SK-N-SH (cell line): ENCODE results near the gene PSMC3. TPM values are rescaled to one million over a fixed set of nuclear protein-coding genes. Genes with fewer than 3 reads are reported as not detected.

Experiments
- CTCF ChIA-PET: fragments of 300-600, 350-600 bp; formaldehyde crosslinking; extraction: SDS; loops from one replicate; lab custom pipeline; 2021; lab: Yijun Ruan, JAX
- POLR2A ChIA-PET: fragments of 350-600 bp; sonication (Branson Sonifier 250); formaldehyde crosslinking; extraction: SDS; loops from one replicate; lab custom pipeline; 2020; ENCODE audit warnings: antibody characterized with exemption, inconsistent platforms; lab: Yijun Ruan, JAX
- DNase-seq: peaks from one replicate; pipeline ENCODE4 v3.0.0; 2012
- H2AFZ ChIP-seq: fragments of 200-600 bp; sonication (generic); 2 replicates; pipeline ENCODE4 v1.8.1; 2016; ENCODE audit warnings: antibody characterized with exemption, mild to moderate bottlenecking, low read depth
- H3F3A ChIP-seq: fragments of 200-600 bp; sonication (generic); replicated peaks from 2 replicates; pipeline ENCODE3; 2016; ENCODE audit warnings: antibody characterized with exemption, mild to moderate bottlenecking; ENCODE audit not compliant: insufficient read depth
- H3K27ac ChIP-seq, 2 experiments: fragments of 200-500 bp in 1 of 2; fragments of 200-600 bp in 1 of 2; sonication (Bioruptor generic) in 1 of 2; sonication (generic), shearing (Covaris generic) in 1 of 2; 2 replicates each; pipeline versions ENCODE4 v1.5.1 to v1.6.1; 2014 to 2016; ENCODE audit warnings: low read depth in 2 of 2, inconsistent platforms in 1 of 2, low read length in 1 of 2, mild to moderate bottlenecking in 1 of 2, mixed read lengths in 1 of 2
- H3K27me3 ChIP-seq: fragments of 200-600 bp; sonication (generic), shearing (Covaris generic); 2 replicates; pipeline ENCODE4 v1.6.1; 2016; ENCODE audit warnings: mixed run types; ENCODE audit not compliant: insufficient read depth
- H3K36me3 ChIP-seq, 2 experiments: fragments of 200-500 bp in 1 of 2; fragments of 200-600 bp in 1 of 2; sonication (Bioruptor generic) in 1 of 2; sonication (generic) in 1 of 2; replicated peaks in 1 of 2; 2 replicates each; pipeline versions ENCODE3 to v1.5.1; 2014 to 2016; ENCODE audit warnings: low read length in 1 of 2, mild to moderate bottlenecking in 1 of 2; ENCODE audit not compliant: insufficient read depth in 2 of 2, control insufficient read depth in 1 of 2
- H3K4me1 ChIP-seq, 2 experiments: fragments of 200-500 bp in 1 of 2; fragments of 200-600 bp in 1 of 2; sonication (Bioruptor generic) in 1 of 2; sonication (generic), shearing (Covaris generic) in 1 of 2; 2 replicates each; pipeline versions ENCODE4 v1.5.1 to v1.6.1; 2014 to 2016; ENCODE audit warnings: low read depth in 1 of 2, low read length in 1 of 2, mixed run types in 1 of 2; ENCODE audit not compliant: insufficient read depth in 2 of 2, control insufficient read depth in 1 of 2
- H3K4me2 ChIP-seq: fragments of 200-600 bp; sonication (generic), shearing (Covaris generic); 2 replicates; pipeline ENCODE4 v1.6.1; 2017; ENCODE audit warnings: mixed run types
- H3K4me3 ChIP-seq, 2 experiments: fragments of 200-500 bp in 1 of 2; fragments of 200-600 bp in 1 of 2; sonication (Bioruptor generic) in 1 of 2; sonication (generic), shearing (Covaris generic) in 1 of 2; 2 replicates each; pipeline versions ENCODE4 v1.5.1 to v1.8.1; 2014 to 2016; ENCODE audit warnings: low read depth in 2 of 2, inconsistent platforms in 1 of 2, low read length in 1 of 2, mild to moderate bottlenecking in 1 of 2, mixed read lengths in 1 of 2, moderate library complexity in 1 of 2
- H3K79me2 ChIP-seq: fragments of 200-600 bp; sonication (generic); 2 replicates; pipeline ENCODE4 v1.8.1; 2017; ENCODE audit warnings: mild to moderate bottlenecking; ENCODE audit not compliant: insufficient read depth
- H3K9ac ChIP-seq: fragments of 200-600 bp; sonication (generic); 2 replicates; pipeline ENCODE4 v1.6.1; 2017; ENCODE audit warnings: mixed run types
- H3K9me2 ChIP-seq: fragments of 200-600 bp; sonication (generic); 2 replicates; pipeline ENCODE4 v1.6.1; 2017; ENCODE audit warnings: mixed run types
- H3K9me3 ChIP-seq: fragments of 200-600 bp; sonication (generic); 2 replicates; pipeline ENCODE4 v1.6.1; 2017; ENCODE audit warnings: mixed run types, mild to moderate bottlenecking, moderate library complexity
- H4K20me1 ChIP-seq: fragments of 200-600 bp; sonication (generic); 2 replicates; pipeline ENCODE4 v1.6.1; 2017; ENCODE audit warnings: mild to moderate bottlenecking, mixed run types; ENCODE audit not compliant: insufficient read depth
- CTCF ChIP-seq: fragments of 200-600 bp; sonication (generic); IDR thresholded peaks from 2 replicates; pipeline ENCODE4 v1.6.1; 2017; ENCODE audit warnings: antibody characterized with exemption, mild to moderate bottlenecking, moderate library complexity
- EP300 ChIP-seq, 2 experiments: IDR thresholded peaks; 2 replicates each; pipeline versions ENCODE4 v1.4.0 to v1.6.1; 2012; ENCODE audit warnings: borderline replicate concordance in 1 of 2, low read depth in 1 of 2, low read length in 1 of 2
- FOSL2 ChIP-seq: IDR thresholded peaks from 2 replicates; pipeline ENCODE4 v1.4.0; 2012; ENCODE audit warnings: low read depth, mild to moderate bottlenecking, moderate library complexity, borderline replicate concordance
- FOXM1 ChIP-seq: IDR thresholded peaks from 2 replicates; pipeline ENCODE4 v1.4.0; 2012; ENCODE audit warnings: low read depth, mild to moderate bottlenecking
- GATA2 ChIP-seq: sonication (generic); formaldehyde crosslinking; IDR thresholded peaks from 2 replicates; pipeline ENCODE4 v1.5.0; 2020; ENCODE audit warnings: mild to moderate bottlenecking, missing genetic modification reagents
- JUND ChIP-seq: IDR thresholded peaks from 2 replicates; pipeline ENCODE4 v1.4.0; 2012
- PBX3 ChIP-seq: IDR thresholded peaks from 2 replicates; pipeline ENCODE4; 2012
- POLR2AphosphoS5 ChIP-seq: IDR thresholded peaks from 2 replicates; pipeline ENCODE4 v1.6.1; 2012; ENCODE audit warnings: low read depth, low read length
- RCOR1 ChIP-seq: fragments of 150-350 bp; IDR thresholded peaks from 2 replicates; pipeline ENCODE4 v1.6.1; 2017; ENCODE audit warnings: antibody characterized with exemption, low read length
- REST ChIP-seq: IDR thresholded peaks from 2 replicates; pipeline ENCODE4 v1.6.1; 2012; ENCODE audit warnings: mild to moderate bottlenecking, low read depth, low read length, moderate library complexity
- RFX5 ChIP-seq: IDR thresholded peaks from 2 replicates; pipeline ENCODE4 v1.6.1; 2012; ENCODE audit warnings: mild to moderate bottlenecking, improper control_type of control experiment, low read length
- RXRA ChIP-seq: IDR thresholded peaks from 2 replicates; pipeline ENCODE4 v1.4.0; 2012; ENCODE audit warnings: low read depth, mild to moderate bottlenecking, borderline replicate concordance
- SIN3A ChIP-seq: IDR thresholded peaks from 2 replicates; pipeline ENCODE4 v1.6.1; 2012; ENCODE audit warnings: low read depth, mild to moderate bottlenecking, low read length, moderate library complexity, borderline replicate concordance
- TAF1 ChIP-seq: IDR thresholded peaks from 2 replicates; pipeline ENCODE4 v1.6.1; 2012; ENCODE audit warnings: low read depth, mild to moderate bottlenecking, low read length, moderate library complexity, borderline replicate concordance
- TCF12 ChIP-seq: IDR thresholded peaks from 2 replicates; pipeline ENCODE4 v1.4.0; 2012
- TEAD4 ChIP-seq: IDR thresholded peaks from 2 replicates; pipeline ENCODE4 v1.4.0; 2012; ENCODE audit warnings: mild to moderate bottlenecking, borderline replicate concordance; ENCODE audit not compliant: insufficient read depth
- YY1 ChIP-seq: IDR thresholded peaks from 2 replicates; pipeline ENCODE4 v1.4.0; 2012; ENCODE audit warnings: low read depth, mild to moderate bottlenecking
- WGBS: methylation state at CpG from one replicate; pipeline ENCODE4 v1.1.6; 2017; ENCODE audit warnings: low lambda C conversion rate; 5-methylcytosine and 5-hydroxymethylcytosine counted together
- polyA plus RNA-seq, 3 experiments: library from polyadenylated mRNA; depleted of rRNA; stranded (reverse); fragments of >200 nt; gene quantifications; 2 replicates each; pipeline ENCODE4 v1.2.3, GENCODE V29; 2012
- TF ChIP-seq, protein P1 (sequence below): IDR thresholded peaks from 2 replicates; pipeline ENCODE4 v1.4.0; 2012; ENCODE audit warnings: low read depth, borderline replicate concordance
- TF ChIP-seq, protein P2 (sequence below): IDR thresholded peaks from 2 replicates; pipeline ENCODE4 v1.4.0; 2012; ENCODE audit warnings: low read depth, borderline replicate concordance

PSMC3 gene
- polyA plus RNA-seq, 1 of the 3 experiments (the other 2 are of a cell fraction) = 184 TPM

DNA sequence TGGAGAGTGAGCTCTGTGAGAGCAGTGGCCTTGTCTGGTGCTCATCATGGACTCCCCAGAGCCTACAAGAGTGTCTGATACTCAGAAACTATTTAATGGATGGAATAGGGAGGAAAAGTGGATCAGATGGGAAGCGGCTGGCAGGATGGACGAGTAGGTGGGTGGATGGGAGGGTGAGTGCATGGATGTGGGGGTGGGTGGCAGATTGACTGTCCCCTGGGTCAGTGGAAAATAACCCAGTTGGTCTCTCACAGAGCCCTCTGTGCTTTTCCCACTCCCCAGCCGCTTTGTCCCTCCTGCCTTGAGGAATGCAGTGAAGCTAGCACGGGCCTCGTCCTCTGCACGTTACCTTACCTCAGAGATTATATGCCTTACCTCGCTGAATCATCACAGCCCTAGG, 53.8 kb downstream of the PSMC3 start:
- H3K4me1 ChIP-seq = peaks cover 0 to 4% of the 10 kb centered on the region in 2 experiments; a peak in 1 of 4 replicates
- H3K79me2 ChIP-seq = no peaks in the 10 kb centered on the region
- 83% methylated on average over 7 of the region's 7 CpGs for WGBS
- H3K36me3 ChIP-seq = no peaks in the 10 kb centered on the region
- H4K20me1 ChIP-seq = no peaks in the 10 kb centered on the region
- no peak overlapping the region for H3K4me3 ChIP-seq
- H3K9me2 ChIP-seq = no peaks in the 10 kb centered on the region
- H3K9ac ChIP-seq = no peak overlapping the region
- TF ChIP-seq GATA2 (CRISPR knock-in tag) (no peak), REST (no peak), TEAD4 (no peak), TCF12 (no peak), YY1 (no peak), POLR2AphosphoS5 (no peak), TAF1 (no peak), SIN3A (no peak), EP300 (IDR thresholded peaks at IDR 0.05; ENCODE audit: borderline replicate concordance in 1 of 2, low read depth in 1 of 2, low read length in 1 of 2) (no peak), RCOR1 (no peak), CTCF (no peak), JUND (no peak), FOSL2 (no peak), RXRA (no peak), RFX5 (no peak), PBX3 (no peak), FOXM1 (no peak)
- TF ChIP-seq, protein P1, sequence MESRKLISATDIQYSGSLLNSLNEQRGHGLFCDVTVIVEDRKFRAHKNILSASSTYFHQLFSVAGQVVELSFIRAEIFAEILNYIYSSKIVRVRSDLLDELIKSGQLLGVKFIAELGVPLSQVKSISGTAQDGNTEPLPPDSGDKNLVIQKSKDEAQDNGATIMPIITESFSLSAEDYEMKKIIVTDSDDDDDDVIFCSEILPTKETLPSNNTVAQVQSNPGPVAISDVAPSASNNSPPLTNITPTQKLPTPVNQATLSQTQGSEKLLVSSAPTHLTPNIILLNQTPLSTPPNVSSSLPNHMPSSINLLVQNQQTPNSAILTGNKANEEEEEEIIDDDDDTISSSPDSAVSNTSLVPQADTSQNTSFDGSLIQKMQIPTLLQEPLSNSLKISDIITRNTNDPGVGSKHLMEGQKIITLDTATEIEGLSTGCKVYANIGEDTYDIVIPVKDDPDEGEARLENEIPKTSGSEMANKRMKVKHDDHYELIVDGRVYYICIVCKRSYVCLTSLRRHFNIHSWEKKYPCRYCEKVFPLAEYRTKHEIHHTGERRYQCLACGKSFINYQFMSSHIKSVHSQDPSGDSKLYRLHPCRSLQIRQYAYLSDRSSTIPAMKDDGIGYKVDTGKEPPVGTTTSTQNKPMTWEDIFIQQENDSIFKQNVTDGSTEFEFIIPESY = no peak
- TF ChIP-seq, protein P2, sequence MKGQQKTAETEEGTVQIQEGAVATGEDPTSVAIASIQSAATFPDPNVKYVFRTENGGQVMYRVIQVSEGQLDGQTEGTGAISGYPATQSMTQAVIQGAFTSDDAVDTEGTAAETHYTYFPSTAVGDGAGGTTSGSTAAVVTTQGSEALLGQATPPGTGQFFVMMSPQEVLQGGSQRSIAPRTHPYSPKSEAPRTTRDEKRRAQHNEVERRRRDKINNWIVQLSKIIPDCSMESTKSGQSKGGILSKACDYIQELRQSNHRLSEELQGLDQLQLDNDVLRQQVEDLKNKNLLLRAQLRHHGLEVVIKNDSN = no peak
- no peaks in the 10 kb centered on the region for H3K27me3 ChIP-seq
- ChIA-PET POLR2A (interaction anchor here (1.0 kb wide), 1 partner anchor 124 kb away, joined by 4 read pairs; the partner anchor contains the start of gene ACP2), CTCF (interaction anchor here (1.0 to 7.4 kb wide), 10 partner anchors 12 to 219 kb away, joined by 3 to 239 read pairs (median 9); partner anchors contain the start of genes MYBPC3 and SLC39A13)
- DNase-seq = no peak
- H3K9me3 ChIP-seq = no peaks in the 10 kb centered on the region
- H3K4me2 ChIP-seq = no peak overlapping the region
- no peak overlapping the region for H3K27ac ChIP-seq
- no peak overlapping the region for H2AFZ ChIP-seq
- no peaks in the 10 kb centered on the region for H3F3A ChIP-seq
